GM19238 (cell line): ENCODE measurements around the gene ZC3H12D.

Experiments
- DNase-seq: peaks from one replicate; pipeline ENCODE4 v3.0.0; 2011; ENCODE audit warnings: low spot score; ENCODE audit not compliant: insufficient read length

Gene ZC3H12D

DNA sequence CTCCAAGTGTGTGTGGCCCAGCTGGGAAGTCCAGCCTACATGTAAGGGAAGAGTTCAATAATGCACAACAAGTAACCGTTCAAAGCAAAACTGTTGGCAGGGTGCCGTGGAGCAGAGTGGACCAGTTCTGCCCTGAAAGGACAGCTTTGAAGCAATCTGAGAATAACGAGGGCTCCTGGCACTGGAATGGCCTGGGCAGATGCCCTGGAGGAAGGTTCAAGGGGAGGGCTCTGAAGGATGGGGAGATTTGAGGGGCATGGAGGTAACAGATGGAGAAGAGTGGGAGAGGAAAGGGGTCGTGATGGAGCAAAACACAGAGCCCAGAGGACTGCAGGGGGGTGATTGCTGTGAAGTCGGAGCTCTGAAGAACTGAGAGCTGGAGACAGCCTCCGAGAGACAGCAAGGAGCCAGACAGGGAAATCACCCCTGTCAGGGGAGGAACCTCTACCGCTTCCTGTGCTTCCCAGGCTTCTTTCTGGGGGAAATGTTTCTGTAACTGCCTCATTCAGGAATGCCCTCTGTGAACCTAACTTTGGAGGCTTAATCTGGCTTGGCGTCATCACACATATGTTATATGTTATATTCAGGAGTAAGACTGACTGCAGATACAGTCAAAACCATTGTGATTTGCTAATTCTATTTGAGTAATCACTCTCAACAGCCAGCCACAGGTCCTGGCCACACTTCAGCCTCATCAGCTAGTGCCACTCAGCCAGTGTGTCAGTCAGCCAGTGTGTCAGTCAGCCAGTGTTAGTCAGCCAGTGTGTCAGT is 41.2 kb downstream of the ZC3H12D start:
- DNase-seq, result no peak

DNA sequence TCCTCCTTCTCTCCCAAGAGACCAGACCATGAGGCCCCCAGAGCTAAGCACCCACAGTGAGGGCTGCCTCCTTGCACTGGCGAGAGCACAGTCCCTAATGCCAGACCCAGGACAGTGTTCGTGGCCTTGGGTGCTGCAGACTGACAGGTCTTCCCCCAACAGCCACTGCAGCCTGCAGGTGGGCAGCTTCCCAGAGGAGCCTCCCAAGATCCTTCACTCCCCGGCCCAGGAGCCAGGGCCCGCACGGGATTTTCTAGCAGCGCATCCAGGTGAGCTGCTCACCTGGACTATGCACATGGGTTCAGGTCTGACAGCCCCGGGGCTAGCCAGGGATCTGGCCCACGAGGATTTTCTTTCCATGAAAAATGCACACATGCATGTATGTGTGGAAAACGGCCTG is 43.1 kb downstream of the ZC3H12D start:
- no peak for DNase-seq

DNA sequence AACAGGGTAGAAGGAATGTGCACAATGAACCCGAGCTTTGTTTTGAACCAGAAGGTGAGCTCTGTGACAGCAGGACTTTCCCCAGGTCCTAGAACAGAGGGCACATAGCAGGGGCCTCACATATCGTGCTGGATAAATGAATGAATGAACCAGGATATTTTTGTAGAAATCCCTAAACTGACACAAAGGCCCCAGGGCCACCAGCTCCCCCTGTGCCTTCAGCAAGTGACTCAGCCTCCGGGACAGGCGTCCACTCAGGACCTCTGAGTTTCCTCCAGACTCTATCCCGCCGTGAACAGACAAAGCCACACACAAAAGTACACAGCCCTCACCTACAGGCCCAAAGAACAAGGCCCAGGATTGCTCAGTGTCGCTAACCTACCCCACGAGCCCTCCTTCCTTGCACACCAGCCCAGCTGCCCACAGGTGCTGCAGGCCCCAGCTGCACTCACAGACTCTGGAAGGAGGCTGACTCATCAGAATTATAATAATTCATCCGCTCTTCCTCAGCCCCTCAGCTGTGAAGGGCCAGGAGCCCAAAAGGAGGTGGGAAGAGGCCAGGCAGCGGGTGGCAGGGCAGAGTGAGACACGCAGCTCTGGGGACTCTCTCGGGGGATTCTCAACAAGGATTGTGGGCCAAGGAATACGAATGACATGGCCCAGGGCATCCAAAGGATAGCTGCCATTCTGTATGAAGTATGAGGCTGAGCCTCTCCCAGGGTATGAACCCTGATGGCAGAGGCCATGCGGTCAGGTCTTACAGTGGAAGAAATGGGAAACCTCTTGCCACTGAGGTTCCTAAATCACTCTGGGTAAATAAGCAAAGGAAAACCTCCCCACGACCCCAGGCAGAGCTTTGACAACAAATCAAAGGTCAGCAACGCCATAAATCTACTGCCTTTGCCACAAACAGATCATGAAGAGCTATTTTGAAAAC is 43.8 kb downstream of the ZC3H12D start:
- no peak for DNase-seq

DNA sequence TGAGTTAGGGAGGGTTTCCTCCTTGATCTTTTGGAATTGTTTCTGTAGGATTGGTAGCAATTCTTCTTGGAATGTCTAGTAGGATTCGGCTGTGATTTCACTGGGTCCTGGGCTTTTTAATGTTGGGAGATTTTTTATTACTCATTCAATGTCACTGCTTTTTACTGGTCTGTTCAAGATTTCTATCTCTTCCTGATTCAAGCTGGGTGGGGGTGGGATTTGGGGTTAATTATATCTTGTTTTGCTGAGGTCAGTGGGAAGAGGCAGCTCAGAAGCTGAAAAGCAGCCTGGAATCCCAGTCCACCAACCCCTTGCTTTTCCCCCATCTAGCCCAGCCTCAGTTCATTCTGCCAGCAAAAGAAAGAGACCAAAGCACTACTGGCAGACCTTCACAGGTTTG is 45.2 kb downstream of the ZC3H12D start:
- no peak for DNase-seq

DNA sequence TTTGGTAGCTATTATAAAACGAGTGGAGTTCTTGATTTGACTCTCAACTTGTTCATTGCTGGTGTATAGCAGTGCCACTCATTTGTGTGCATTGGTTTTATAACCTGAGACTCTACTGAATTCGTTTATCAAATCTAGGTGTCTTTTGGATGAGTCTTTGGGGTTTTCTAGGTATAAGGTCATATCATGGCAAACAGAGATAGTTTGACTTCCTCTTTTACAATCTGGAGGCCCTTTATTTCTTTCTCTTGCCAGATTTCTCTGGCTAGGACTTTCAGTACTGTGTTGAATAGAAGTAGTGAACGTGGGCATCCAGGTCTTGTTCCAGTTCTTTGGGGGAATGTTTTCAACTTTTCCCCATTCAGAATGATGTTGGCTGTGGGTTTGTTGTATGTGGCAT is 46.0 kb downstream of the ZC3H12D start:
- no peak for DNase-seq

DNA sequence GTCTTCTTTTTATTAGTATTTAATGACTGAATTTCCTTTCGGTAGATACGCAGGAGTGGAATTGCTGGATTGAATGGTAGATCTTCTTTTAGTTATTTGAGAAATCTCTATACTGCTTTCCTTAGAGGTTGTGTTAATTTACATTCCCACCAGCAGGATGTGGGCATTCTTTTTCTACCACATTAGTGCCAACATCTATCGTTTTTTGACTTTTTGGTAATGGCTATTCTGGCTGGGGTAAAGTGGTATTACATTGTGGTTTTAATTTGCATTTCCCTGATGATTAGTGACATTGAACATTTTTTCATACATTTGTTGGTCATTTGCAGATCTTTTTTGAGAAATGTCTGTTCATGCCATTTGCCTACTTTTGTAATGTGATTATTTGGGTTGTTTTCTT is 47.6 kb downstream of the ZC3H12D start:
- no peak for DNase-seq

DNA sequence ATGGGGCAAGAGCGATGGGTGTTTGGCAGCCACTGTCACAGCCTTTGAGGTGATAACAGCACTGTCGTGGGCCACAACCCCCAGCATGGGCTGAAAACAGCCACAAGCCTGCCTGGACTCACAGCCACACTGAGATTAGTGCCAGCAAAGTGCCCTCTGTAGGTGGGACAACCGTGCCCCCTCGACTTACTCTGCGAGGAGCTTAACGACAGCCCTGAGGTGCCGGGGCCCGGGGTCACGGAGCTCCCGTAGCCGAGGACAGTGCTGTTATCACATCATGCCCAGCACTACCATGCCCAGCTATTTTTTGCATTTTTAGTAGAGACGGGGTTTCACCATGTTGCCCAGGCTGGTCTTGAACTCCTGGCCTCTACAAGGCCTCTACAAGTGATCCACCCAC is 48.2 kb downstream of the ZC3H12D start:
- DNase-seq, result no peak

DNA sequence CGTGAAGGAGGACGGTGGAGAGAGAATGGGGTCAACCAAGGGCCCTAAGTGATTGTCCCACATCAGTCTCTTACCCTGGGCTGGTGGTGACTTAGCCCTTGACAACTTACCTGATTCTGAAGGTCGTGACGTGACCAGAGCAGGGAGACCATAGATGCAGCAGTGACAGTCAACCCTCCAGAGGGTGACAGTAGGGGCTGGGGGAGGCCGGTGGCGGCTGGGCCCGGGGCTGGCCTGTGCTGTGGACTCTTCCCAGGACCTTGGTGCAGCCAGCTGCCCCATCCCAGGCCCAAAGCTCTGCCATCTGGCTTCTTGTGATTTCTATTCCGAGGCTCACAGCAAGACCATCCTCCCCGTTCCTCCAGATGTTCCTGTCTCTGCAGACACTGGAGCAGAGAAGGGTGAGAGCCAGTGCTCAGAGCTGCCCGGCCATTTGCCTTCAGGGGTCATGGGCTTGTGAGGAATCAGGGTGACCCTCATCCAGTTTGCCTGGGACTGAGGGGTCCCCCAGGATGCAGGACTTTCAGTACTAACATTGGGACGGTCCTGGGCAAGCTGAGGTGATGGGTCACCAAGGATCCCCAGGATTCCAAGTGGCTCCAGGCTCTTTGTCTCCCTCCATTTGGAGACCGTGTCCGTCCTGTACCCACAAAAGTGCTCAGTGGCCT is 48.8 kb downstream of the ZC3H12D start:
- DNase-seq, result no peak

DNA sequence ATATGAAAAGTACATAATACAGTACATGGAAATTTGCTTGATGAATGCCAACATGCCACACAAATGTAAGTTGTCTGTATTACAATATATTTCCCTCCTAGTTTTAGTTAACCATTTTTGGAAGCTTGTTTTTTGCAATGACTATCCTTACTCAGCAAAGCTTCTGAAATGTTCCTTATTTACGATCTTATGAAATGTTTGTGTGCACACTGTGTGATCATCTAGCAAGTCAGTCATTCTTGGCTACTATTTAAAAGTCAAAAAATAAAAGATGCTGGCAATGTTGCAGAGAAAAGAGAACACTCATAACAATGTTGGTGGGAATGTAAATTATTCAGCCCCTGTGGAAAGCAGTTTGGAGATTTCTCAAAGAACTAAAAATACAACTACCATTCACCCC is 50.9 kb downstream of the ZC3H12D start:
- no peak for DNase-seq

DNA sequence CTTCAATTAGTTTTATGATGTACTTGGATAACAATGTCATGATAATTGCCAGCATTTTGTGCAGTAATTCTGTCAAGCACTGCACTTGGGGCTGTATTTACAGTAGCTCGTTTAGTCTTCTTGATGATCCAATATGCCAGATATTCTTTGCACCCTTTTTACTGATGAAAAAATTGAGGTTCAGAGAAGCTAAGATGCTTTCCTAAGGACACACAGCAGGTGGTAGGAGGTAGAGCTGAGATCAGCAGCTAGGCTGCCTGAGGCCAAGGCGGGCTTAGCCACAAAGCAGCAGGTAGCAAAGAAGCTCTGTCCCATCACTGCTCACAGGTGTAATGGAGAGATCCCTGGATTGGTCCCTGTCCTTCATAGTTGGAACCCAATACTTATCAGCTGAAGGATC is 51.4 kb downstream of the ZC3H12D start:
- DNase-seq, result no peak

DNA sequence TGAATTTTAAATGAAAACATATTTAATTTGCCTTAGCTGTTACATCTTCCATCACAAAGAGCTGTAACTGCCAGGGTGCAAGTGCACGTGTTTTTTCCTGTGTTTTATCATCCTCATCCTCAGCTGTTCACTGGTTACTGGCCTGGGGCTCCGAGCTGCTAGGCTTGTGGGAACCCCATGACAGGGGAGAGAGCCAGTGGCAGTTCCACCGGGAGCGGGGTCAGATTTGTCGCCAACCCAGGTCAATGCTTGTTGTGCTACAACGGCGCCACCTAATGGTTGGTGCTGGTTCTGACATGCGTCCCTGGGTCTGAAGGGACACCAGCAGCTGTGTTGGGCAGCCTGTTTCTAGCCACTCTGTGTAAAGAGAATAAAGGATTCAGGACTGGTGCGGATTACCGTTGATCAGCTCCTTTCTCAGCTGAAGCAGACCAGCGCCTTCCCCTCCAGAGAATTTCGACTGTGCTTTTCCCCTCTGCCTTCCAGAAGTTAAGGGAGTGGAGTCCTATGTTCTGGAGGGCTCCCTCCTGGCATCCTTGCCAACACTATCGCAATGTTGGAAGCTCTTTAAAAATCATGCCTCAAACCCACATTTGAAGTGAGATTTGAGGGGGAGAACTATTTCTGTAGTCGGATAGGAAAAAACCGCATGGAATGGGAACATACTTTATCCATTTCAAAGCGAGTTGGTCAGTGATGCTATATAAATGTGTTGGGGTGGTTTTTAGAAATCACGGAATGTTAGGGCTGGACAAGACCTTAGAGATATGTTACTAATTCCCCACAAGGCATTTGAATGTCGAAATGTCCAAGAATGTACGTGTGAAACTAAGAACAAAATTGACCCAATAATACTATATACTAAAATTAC is 52.7 kb downstream of the ZC3H12D start:
- DNase-seq, result peak; percentile 73

DNA sequence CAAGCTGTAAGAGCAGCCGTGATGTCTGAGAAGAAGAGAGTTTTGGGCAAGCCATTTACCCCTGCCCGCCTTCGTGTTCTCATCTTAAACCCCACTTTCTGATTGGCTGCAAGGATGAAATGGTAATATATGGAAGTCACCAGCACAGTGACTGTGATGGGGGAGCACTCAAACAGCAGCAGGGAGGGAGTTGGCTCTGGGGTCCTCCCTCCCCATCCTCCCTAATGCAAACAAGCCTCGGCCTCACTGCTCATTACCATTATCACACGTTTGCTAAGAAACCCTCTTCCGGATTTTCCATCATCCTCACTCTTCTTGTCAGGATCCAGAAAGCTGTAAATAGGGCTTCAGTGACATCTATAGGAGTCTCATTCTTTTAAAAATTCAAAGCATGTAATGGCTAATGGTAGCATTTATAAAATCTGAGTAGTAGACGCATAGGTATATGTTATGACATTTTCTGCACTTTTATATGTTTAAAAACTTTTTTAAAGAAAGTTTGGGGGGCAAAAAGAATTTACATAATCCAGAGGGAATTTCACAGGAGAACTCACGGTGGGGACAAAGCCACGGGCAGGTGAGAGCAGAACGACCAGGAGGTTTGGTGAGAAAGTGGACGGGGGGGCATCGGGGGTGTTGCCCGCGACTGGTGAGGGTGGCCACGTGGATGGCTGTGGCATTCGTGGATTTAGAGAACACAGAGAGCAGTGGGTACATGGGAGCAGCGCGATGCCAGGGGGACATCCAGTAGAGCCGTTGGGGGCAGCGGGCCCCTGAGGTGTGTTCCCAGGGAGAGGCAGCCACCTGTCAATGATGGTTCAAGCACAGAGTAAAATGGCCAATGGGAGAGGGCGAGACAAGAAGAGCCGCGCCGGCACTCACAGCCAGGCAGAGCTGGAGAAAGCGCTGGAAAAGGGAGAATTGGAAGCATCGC is 55.1 kb downstream of the ZC3H12D start:
- no peak for DNase-seq

DNA sequence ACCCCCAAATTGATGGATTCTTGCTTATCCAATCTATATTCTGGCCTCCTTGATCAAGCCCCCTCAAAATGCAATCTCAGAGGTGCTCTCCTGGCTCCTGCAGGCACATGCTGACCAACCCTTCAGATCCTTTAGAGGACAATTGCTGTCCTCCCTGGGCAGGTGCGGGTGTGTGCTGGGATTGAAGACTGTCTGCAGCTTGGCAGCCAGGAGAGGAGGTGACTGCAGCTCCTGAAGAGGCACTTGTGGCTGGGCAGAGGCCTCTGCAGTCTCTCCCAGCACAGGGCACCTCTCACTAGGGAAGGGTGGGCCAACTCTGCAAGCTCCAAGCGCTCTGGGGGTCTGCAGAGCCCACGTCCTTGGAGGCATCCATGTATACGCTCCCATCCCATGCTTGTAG is 56.2 kb downstream of the ZC3H12D start:
- no peak for DNase-seq

DNA sequence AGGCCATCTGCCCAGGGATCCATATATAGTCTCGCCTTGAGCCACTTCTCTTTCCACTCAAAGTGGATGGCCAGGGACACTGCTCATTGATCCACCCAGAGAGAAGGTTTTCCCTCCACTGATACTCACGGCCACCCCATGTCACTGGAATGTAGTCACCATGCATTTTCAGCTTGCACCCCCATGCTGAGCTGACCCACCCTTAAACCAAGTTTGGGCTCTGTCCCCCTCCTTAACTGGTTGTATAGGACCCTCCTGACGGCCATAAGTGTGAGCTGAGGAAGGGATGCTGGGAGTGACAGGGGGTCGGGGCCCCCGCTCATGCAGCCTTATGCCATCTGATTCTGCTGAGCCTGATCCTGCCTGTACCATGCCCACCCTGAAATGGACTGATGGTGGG is 59.1 kb downstream of the ZC3H12D start:
- DNase-seq, result no peak

DNA sequence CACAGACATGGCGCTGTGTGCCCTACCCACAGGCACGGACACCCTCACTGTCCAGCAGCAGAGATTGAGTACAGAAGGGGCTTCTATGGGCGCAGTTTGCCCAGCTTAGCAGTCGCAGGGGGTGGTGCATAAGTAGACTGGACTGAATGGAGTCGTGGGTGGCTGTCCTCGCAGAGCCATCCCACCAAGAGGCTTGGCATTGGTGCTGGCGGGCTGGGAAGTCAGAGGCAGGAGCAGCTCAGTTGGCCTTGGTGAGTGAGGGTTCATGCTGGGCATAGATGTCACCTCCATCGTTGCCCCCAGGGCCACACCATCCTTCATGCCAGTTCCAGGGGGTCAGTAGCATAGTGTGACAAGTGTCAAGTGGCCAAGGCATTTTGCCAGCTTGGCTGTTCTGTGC is 59.6 kb downstream of the ZC3H12D start:
- DNase-seq, result no peak

DNA sequence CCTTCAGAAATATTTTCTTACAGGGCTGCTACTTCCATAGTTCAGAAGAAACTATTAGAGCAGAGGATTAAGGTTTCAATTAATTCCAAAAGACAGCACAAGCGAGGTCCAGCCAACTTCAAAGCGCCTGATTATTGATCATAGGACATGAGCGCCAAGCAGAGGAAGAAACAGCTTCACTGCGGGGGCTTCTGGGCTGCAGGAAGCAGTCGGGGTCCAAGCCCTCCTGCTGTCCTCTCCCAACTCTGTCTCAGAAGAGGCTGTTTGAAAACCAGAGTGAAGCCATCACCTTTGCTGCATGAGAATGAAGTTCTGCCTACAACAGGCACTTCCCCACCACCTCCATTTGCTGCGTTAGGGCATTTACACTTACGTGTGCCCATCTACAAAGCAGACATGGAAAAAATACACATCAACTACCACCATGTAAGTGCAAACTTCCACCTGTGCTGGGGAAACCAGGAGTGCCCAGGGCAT is 60.8 kb downstream of the ZC3H12D start:
- DNase-seq, result no peak

DNA sequence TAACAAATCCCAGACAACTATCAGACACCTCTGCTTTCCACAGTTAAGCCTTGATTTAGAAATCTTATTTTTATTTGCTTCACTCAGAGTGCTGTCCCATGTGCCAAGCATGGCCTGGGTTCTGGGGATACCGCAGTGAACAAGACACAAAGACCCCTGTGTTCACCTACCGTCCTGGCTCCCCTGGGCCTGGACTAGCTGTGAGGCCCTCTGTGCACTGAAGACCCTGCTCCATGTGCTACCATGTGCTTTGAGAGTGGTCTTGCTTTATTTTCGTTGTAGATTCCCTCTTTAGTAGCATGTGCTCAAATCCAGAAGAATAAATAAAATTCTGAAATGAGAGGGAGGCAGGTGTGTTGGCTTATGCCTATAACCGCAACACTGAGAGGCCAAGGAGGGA is 62.2 kb downstream of the ZC3H12D start:
- no peak for DNase-seq

DNA sequence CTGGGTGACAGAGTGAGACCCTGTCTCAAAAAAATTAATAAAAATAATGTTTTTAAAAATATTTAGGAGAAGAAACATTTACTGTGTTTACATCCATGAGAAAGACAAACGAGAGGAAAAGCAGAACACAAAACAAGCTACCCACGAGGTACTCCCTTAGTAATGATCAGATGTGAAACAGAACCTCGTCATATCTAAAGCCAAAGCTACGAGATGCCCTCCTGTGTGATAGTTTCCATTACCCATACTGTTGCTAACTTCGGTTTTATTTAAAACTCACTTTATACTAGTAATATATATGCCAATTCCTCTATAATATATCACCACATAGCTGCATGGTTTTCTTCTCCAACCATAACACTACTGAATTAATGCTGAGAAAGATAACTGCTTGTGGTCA is 63.7 kb downstream of the ZC3H12D start:
- DNase-seq, result no peak

DNA sequence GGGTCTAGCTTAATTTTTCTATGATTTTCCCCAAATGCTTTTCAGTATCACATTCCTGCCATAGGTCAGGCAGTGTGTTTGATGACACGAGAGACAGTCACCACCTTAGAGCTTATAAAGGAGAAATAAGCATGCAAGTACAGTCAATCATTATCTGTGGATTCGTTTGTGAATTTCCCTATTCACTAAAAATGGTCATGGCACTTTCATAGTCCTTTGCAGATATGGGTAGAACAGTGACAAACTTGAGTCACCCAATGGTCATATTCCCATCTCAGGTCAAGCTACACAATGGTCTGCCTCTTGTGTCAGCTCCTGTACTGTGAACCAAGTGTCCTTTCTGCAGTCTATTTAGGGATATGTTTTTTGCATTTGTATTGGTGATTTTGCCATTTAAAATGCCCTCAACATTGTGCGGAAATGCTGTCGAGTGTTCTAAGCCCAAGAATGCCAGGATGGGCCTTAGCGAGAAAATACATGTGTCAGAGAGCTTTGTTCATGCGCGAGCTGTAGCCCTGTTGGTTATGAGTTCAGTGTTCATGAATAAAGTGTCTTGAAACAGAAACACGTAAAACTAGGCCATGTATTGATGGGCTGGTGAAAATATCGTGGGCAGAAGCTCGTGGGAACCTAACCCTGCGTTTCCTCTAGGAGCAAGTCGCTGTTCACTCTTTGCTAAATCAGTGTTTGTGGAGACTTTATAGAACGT is 65.0 kb downstream of the ZC3H12D start:
- no peak for DNase-seq
